NCI-H2171 (cell line): ENCODE data around the gene MYL10.
A peak's percentile ranks its signal among the peaks of the same experiment; 100 is the strongest.
"Not testable (repeated sequence)": the region's sequence is repeated elsewhere in the genome, so short reads cannot be mapped to it uniquely, and the experiment has no call there.

Experiments
- DNase-seq: peaks from one replicate; lab custom pipeline; 2025; lab: John Stamatoyannopoulos, UW

The MYL10 gene

GRCh38 chr7:101651112-101651511 is 22.0 kb upstream of the MYL10 start:
- DNase-seq, result no peak

DNA sequence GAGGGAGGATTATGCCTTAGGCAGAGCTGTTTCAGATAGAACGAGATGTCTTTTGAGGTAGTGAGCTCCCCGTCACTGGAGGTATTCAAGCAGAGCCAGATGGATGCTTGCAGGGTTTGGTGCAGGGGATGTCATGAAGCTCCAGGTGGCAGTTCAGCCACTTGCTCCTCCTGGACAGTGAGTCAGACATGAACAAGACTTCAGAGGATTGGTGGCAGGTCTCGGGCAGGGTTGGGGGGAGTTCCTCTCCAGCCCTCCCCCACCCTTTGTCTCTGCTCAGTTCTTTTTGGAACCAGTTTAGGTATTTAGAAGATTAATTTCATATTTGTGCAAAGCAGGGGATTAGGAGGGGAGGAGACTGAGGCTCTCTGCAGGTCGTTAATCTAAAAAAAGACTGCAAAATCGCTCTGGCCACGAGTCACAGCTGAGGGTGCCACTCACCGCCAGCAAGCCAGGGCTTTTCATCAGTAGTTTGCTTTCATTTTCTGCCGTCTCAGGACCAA is 21.5 kb upstream of the MYL10 start:
- DNase-seq, result no peak

DNA sequence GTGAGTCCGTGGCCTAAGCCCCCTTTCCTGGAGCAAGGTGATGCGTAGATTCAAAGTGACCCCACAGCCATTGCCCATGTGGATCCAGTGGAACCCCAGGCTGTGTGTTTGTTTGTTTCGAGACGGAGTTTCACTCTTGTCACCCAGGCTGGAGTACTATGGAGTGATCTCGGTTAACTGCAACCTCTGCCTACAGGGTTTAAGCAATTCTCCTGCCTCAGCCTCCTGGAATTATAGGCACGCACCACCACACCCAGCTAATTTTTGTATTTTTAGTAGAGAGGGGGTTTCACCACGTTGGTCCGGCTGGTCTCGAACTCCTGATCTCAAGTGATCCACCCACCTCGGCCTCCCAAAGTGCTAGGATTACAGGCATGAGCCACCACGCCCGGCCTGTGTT is 18.8 kb upstream of the MYL10 start:
- DNase-seq, result not testable (repeated sequence)

- no peak for DNase-seq
Observed at GRCh38 chr7:101645951-101646350, 16.9 kb upstream of the MYL10 start.

GRCh38 chr7:101644879-101645278 is 15.8 kb upstream of the MYL10 start:
- DNase-seq, result no peak

GRCh38 chr7:101639127-101639526 is 10.0 kb upstream of the MYL10 start:
- not testable (repeated sequence) for DNase-seq

- no peak for DNase-seq
Observed at GRCh38 chr7:101636822-101637623, 7.9 kb upstream of the MYL10 start.

GRCh38 chr7:101635484-101635883 is 6.4 kb upstream of the MYL10 start:
- DNase-seq, result no peak

- DNase-seq, result no peak
Observed at GRCh38 chr7:101634196-101634717, 5.2 kb upstream of the MYL10 start.

GRCh38 chr7:101633511-101633910 is 4.4 kb upstream of the MYL10 start:
- peak; percentile 23 for DNase-seq

DNA sequence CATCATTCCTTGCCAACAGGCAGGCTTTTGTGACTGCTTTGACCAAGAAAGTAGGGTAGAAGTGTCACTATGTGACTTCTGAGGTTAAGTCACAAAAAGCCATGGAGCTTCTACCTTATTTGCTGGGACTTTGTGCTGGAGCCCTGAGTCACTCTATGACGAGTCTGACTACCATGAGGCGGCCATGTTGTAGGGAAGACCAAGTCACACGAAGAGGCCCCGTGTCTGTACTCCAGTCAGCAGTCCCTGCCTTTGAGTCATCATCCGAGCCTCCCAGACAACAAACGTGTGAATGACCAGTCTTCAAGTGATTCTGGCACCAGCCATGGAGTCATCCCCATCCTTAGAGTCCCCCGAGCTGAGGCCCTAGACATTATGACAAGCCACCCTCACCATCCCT is 3.5 kb upstream of the MYL10 start:
- DNase-seq, result no peak

DNA sequence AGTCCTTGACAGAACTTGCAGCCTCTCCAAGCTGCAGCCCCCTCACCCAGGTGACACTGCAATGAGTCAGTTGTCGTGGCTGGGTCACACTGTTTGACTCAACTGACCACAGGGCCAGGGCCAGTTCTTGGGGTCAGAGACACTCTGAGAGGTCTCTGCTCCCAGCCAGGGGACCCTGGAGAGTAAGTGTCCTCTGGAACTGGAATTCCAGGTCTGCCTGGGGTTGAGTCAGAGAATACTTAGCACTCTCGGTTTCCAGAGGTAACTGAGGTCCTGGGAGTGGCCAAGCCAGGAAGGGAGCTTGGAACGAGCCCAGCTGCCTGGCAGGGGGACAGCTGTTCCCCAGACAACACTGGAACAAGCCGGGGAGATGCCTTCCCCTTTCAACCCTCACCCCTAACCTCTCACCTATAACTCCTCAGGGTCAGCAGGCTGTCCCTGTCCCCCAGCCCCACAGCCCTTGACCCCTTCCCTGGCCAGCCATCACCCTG is 2.2 kb upstream of the MYL10 start:
- DNase-seq, result no peak

DNA sequence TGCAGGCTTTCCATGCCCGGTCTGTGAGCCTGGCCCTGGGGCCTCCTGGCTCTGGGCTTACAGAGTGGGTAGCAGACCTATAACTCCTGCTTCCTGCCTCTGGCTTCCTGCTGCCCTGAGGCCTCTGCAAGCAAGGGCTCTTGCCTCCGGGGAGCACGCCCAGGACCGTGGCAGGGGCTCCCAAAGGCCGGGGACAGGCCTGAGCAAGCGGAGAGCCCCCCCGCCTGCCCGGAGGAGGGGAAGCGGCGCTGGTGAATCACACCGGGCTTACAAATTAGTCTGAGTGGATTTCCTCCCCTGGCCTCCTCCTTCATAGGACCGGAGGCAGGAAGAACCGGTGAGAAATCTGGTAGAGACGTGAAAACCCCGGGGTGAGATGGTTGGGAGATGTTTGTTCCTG is 1.5 kb upstream of the MYL10 start:
- no peak for DNase-seq

GRCh38 chr7:101628522-101628921 is 574 bp downstream of the MYL10 start:
- no peak for DNase-seq

DNA sequence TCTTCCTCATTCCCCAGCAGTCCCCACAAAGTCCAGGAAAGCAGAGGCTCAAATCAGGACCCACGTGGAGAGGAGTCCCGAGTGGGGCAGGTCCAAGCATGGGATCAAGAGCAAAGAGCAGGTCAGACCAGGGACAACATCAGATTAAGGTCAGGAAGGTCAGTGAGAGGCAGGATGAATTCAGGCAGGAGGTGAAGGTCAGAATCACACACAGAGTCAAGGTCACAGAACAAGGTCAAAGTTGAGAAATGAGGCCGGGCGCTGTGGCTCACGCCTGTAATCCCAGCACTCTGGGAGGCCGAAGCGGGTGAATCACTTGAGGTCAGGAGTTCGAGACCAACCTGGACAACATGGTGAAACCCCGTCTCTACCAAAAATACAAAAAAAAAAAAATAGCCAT is 2.3 kb downstream of the MYL10 start:
- DNase-seq, result no peak

- DNase-seq, result peak; percentile 40
Observed at GRCh38 chr7:101626069-101626671, 2.9 kb downstream of the MYL10 start.

GRCh38 chr7:101625031-101625791 is 3.9 kb downstream of the MYL10 start:
- DNase-seq, result no peak

DNA sequence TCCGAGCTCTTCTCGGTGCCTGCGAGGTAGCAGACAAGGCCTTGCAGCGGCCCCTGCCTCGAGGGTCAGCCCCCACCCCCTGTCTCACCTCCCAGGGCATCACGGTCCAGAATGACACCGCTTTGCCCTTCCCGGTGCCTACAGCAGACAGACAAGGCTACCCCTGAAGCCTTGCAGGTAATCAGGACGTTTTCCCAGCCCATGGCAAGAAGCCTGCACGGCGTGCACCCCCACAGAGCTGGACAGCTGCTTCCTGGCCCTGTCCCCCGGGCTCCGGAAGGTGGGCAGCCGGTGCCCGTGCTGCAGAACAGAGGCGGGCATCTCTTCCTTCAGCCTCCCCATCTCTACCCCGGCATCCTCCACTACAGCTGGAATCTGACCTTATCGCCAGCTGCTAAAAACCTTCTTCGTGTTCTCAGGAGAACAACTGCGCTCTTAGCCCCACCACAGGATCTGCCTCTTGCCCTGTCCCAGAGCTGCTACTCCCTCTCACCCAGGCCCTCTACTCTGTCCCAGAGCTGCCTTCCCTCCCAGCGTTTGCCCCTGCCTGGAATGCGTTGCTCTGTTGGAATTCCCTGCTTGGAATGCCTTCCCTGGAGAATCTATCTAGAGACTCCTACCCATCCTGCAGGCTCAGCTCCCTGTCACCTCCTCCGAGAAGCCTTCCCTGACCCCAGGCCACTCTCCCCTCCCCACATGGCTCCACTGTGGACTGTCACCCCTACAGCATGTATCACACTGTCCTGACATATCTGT is 4.7 kb downstream of the MYL10 start:
- no peak for DNase-seq

DNA sequence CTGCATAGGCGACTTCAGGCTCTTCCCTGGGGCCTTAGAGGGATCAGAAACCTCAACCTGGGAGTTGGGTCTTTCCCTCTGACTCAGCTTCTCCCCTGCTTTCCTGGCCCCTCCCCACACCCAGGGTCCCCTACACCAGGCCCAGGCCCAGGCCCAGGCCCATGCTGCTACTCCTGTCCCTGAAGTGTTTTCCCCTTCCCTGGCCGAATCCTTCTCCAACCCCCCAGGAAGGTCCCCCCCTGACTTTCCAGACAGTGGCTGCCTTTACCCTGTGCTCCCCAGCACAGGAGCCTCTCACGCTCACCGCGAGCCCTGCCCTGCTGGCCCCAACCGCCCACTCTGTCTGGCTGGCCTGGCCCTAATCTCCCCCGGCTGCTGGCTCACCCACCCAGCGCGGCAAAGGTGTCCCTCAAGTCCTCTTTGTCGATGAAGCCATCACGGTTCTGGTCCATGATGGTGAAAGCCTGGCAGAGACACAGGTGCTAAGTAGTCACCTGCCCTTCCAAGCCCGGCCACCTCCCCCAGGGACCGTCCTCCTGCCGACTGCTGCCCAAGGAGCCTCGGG is 6.4 kb downstream of the MYL10 start:
- DNase-seq, result no peak

- no peak for DNase-seq
Observed at GRCh38 chr7:101620991-101621390, 8.1 kb downstream of the MYL10 start.

DNA sequence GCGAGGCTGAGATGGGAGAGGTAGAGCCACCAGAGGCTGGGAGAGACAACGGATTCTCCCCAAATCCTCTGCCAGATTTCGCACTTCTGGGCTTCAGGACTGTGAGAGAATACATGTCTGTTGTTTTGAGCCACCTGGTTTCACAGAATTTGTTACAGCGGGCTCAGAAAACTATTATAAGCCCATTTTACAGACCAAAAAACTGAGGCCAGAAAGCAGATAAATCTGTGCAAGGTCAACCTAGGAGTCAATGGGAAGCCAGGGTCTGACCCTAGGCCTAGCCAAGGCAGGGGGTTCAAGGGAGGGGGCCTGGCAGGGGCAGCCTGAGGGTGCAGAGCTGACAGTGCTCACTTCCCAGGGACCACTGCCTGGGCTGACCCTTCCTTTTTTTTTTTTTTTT is 8.7 kb downstream of the MYL10 start:
- DNase-seq, result no peak
